GM12801 (cell line): ENCODE data around the gene PAMR1.

Experiments used
- TF ChIP-seq, protein P1 (sequence below): IDR thresholded peaks from one replicate; pipeline ENCODE4 v1.5.1; 2011; ENCODE audit warnings: control low read depth; ENCODE audit not compliant: insufficient read length; ENCODE audit errors: extremely low read depth

Gene PAMR1

DNA sequence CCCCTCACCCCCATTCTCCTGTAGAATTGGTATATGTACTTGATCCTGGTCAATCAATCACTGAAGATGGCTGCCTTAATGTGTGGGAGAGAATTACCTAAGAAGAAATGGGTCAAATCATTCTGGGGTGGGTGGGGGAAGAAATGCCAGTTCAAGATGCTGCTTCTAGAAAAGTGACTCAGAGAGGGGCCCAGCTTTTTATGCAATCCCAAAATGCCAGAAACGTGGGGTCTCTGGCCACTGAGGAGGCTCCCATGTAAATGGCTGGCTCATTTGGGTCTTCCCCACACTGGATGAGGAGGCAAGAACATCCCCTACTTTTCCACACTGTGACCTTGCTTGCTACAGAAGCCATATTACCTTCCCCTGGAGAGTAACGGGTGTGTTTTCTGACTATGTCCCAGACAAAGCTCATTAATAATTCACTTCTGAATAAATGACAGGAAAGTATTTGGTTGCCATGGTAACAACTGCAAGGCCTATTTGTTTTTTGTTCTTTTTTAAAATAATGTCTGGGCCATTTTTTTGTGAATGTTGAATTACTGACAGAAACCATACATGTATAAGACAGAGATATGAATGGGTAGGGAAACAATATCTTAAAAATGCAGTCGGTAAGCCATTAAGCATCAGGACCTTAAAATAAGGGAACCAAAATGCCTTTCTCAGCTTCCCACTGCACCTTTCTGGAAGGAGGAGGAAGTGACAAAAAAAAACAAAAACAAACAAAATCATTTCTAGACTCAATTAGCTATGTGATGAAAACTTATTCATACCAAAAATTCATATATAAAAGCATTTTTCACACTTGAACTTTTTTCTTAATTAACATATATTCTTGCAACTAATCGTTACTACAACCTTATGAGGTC, 138.1 kb downstream of the PAMR1 start:
- TF ChIP-seq, protein P1, sequence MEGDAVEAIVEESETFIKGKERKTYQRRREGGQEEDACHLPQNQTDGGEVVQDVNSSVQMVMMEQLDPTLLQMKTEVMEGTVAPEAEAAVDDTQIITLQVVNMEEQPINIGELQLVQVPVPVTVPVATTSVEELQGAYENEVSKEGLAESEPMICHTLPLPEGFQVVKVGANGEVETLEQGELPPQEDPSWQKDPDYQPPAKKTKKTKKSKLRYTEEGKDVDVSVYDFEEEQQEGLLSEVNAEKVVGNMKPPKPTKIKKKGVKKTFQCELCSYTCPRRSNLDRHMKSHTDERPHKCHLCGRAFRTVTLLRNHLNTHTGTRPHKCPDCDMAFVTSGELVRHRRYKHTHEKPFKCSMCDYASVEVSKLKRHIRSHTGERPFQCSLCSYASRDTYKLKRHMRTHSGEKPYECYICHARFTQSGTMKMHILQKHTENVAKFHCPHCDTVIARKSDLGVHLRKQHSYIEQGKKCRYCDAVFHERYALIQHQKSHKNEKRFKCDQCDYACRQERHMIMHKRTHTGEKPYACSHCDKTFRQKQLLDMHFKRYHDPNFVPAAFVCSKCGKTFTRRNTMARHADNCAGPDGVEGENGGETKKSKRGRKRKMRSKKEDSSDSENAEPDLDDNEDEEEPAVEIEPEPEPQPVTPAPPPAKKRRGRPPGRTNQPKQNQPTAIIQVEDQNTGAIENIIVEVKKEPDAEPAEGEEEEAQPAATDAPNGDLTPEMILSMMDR: no peak

DNA sequence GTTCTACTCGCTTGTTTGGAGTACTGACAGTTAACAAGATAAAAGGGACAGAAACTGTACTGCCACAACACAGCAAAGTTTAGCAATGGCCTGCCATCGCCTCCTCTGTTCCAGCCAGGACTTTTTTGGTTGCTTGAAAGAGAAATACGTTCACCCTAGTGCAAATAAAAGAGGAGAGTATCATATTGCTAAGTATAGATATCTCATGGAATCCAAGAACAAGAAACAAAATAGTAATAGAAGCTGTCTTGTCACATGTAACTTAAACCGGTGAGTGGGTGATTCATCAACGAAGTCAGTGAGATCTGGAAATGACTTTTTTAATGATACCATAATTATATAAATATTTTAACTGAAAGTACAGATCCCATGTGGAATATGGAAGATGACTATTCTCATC, 141.5 kb downstream of the PAMR1 start:
- TF ChIP-seq, protein P1: no peak
